AG04450 (cell line): ENCODE measurements around the gene ITGB5. TPM values are rescaled to one million over a fixed set of nuclear protein-coding genes. Genes with fewer than 3 reads are reported as not detected.
"Not testable (repeated sequence)": the region's sequence is repeated elsewhere in the genome, so short reads cannot be mapped to it uniquely, and the experiment has no call there.

ENCODE experiments used
- CTCF ChIA-PET: fragments of 300-600, 350-600 bp; formaldehyde crosslinking; extraction: SDS; loops from one replicate; lab custom pipeline; 2022; ENCODE audit warnings: antibody characterized with exemption, inconsistent platforms; lab: Charles Lee
- POLR2A ChIA-PET: fragments of 350-600 bp; formaldehyde crosslinking; extraction: SDS; loops from one replicate; lab custom pipeline; 2021; ENCODE audit warnings: antibody characterized with exemption, inconsistent platforms; lab: Yijun Ruan, JAX
- DNase-seq: peaks from one replicate; pipeline ENCODE4 v3.0.0-alpha.2; 2011; ENCODE audit warnings: low read depth, low spot score
- H3K27ac ChIP-seq: one replicate; pipeline ENCODE4 v1.5.1; 2012; ENCODE audit warnings: low read depth, low read length, control low read depth
- H3K27me3 ChIP-seq: one replicate; pipeline ENCODE4 v1.6.0; 2012; ENCODE audit warnings: low read length; ENCODE audit not compliant: control insufficient read depth, insufficient read depth
- H3K4me3 ChIP-seq: 2 replicates; pipeline ENCODE4 v1.5.1; 2011; ENCODE audit warnings: mild to moderate bottlenecking, low read depth, low read length, control low read depth
- H3K9me3 ChIP-seq: 2 replicates; pipeline ENCODE4 v1.5.1; 2012; ENCODE audit warnings: low read length; ENCODE audit not compliant: control insufficient read depth, insufficient read depth
- CTCF ChIP-seq: IDR thresholded peaks from 2 replicates; pipeline ENCODE4 v1.5.1; 2011; ENCODE audit warnings: low read depth, low read length, control low read depth, inconsistent platforms
- polyA plus RNA-seq: library from polyadenylated mRNA; depleted of rRNA; stranded (reverse); fragments of >200 nt; gene quantifications from 2 replicates; pipeline ENCODE4 v1.2.3, GENCODE V29; 2011

Gene ITGB5
- polyA plus RNA-seq, 1 experiment, result 127 TPM

GRCh38 chr3:124791639-124792151, 95.5 kb downstream of the ITGB5 start:
- CTCF ChIA-PET, result interaction anchor here (2.8 kb wide), 1 partner anchor 110 kb away, joined by 16 read pairs; no protein-coding TSS in a partner anchor

GRCh38 chr3:124791142-124791541, 96.0 kb downstream of the ITGB5 start:
- ChIA-PET POLR2A (interaction anchor here (0.5 to 1.6 kb wide), 6 partner anchors 11 to 105 kb away, joined by 3 to 11 read pairs (median 5); no protein-coding TSS in a partner anchor), CTCF (interaction anchor here (2.8 kb wide), 1 partner anchor 110 kb away, joined by 16 read pairs; no protein-coding TSS in a partner anchor)
- TF ChIP-seq CTCF, result no peak
- DNase-seq, result no peak
- H3K4me3 ChIP-seq, result no peak overlapping the region
- H3K27me3 ChIP-seq, result no peaks in the 10 kb centered on the region
- H3K9me3 ChIP-seq, result no peaks in the 10 kb centered on the region
- H3K27ac ChIP-seq, result peak overlapping the region; percentile 87

More at GRCh38 chr3:124791639-124792151, 95.5 kb downstream of the ITGB5 start:
- H3K9me3 ChIP-seq, result no peaks in the 10 kb centered on the region; the same call in 1 of the 2 replicates
- TF ChIP-seq CTCF, result no peak
- POLR2A ChIA-PET, result interaction anchor here (0.5 to 1.6 kb wide), 8 partner anchors 11 to 489 kb away, joined by 3 to 11 read pairs (median 5); no protein-coding TSS in a partner anchor
- DNase-seq, result peak; percentile 91
- H3K27me3 ChIP-seq, result no peaks in the 10 kb centered on the region
- H3K4me3 ChIP-seq, result no peak overlapping the region
- H3K27ac ChIP-seq, result peak overlapping the region; percentile 87

GRCh38 chr3:124789103-124789502, 98.1 kb downstream of the ITGB5 start:
- POLR2A ChIA-PET, H3K4me3 ChIP-seq, H3K9me3 ChIP-seq, DNase-seq, H3K27me3 ChIP-seq, H3K27ac ChIP-seq: not testable (repeated sequence)
- CTCF ChIA-PET, result interaction anchor here (7.0 kb wide), 1 partner anchor 114 kb away, joined by 97 read pairs; no protein-coding TSS in a partner anchor

GRCh38 chr3:124788254-124788745, 98.9 kb downstream of the ITGB5 start:
- ChIA-PET POLR2A (interaction anchor here (1.1 kb wide), 1 partner anchor 28 kb away, joined by 3 read pairs; no protein-coding TSS in a partner anchor), CTCF (interaction anchor here (1.2 to 7.0 kb wide), 5 partner anchors 17 to 118 kb away, joined by 3 to 97 read pairs (median 4); no protein-coding TSS in a partner anchor)
- H3K4me3 ChIP-seq, result no peak overlapping the region
- no peaks in the 10 kb centered on the region for H3K27me3 ChIP-seq
- no peak for DNase-seq
- no peak overlapping the region for H3K27ac ChIP-seq
- H3K9me3 ChIP-seq, result no peaks in the 10 kb centered on the region
- no peak for TF ChIP-seq CTCF

GRCh38 chr3:124787476-124788195, 99.5 kb downstream of the ITGB5 start:
- no peak overlapping the region for H3K4me3 ChIP-seq
- ChIA-PET CTCF (interaction anchor here (0.8 to 7.0 kb wide), 12 partner anchors 10 to 119 kb away, joined by 3 to 97 read pairs (median 7); no protein-coding TSS in a partner anchor), POLR2A (interaction anchor here (1.1 kb wide), 1 partner anchor 27 kb away, joined by 3 read pairs; no protein-coding TSS in a partner anchor)
- H3K27ac ChIP-seq, result no peak overlapping the region
- no peak for TF ChIP-seq CTCF
- no peaks in the 10 kb centered on the region for H3K27me3 ChIP-seq
- no peaks in the 10 kb centered on the region for H3K9me3 ChIP-seq
- DNase-seq, result no peak
